Stimulated activated naive CD8-positive, alpha-beta T cell treated with anti-CD3 and anti-CD28 coated beads, Interleukin-15, Interleukin-2, amounts not matched to agents 100 ng/mL and 50 ng/mL, for 24 hours (primary cell): ENCODE measurements around the gene UBASH3B.

Experiments used
- H3K27ac Mint-ChIP-seq: one replicate; pipeline ENCODE4 v1.8.0; 2021; ENCODE audit warnings: mild to moderate bottlenecking, mixed read lengths
- H3K27me3 Mint-ChIP-seq: one replicate; pipeline ENCODE4 v1.8.0; 2021; ENCODE audit warnings: mixed read lengths
- H3K36me3 Mint-ChIP-seq: one replicate; pipeline ENCODE4 v1.8.0; 2021; ENCODE audit warnings: low read depth, mixed read lengths
- H3K4me1 Mint-ChIP-seq: one replicate; pipeline ENCODE4 v1.8.0; 2021; ENCODE audit warnings: low read depth, mixed read lengths
- H3K4me3 Mint-ChIP-seq: one replicate; pipeline ENCODE4 v1.8.0; 2021; ENCODE audit warnings: mild to moderate bottlenecking, mixed read lengths
- H3K9me3 Mint-ChIP-seq: one replicate; pipeline ENCODE4 v1.8.0; 2021; ENCODE audit warnings: mixed read lengths

The UBASH3B gene

DNA sequence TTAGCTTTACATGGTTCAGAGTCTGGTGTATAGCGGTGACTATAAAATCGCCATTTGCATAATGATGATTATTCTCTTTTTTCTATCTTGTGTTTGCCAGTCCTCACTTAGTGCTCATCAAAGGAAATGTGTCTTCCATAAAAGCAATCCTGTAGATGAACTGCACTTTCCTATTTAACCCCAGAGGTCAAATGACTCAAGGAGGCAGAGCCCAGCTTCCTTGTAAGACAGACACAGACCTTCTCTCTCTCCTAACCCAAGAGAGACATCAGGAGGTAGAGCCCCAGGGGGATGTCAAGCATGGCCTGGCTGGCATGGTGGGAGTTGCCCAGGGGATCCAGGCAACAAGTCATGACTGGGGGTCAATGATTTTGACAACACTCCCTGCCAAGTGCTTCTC lies 135.9 kb downstream of the UBASH3B start:
- Mint-ChIP-seq H3K27ac (no peak overlapping the region), H3K36me3 (peaks cover 47% of the 10 kb centered on the region), H3K4me1 (peaks cover 3% of the 10 kb centered on the region), H3K9me3 (no peaks in the 10 kb centered on the region), H3K4me3 (no peak overlapping the region), H3K27me3 (no peaks in the 10 kb centered on the region)

DNA sequence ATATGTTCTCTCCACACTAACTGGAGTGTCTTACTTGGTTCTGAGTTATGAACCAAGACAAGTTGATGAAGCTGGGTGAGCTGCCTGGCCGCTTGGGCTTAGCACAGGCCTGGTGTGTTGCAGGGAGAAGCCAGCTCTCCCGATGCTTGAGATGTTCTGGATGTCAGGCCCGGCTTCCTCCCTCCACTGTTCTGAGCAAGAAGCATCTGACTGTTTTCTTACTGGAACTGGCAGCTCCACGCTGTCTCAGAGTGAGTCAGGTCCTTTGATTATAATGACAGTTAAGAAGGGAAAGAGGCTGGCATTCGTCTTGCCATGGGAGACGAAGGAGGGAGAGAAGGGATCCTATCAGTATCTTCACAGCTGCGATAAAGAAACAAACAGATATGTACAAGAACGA lies 136.3 kb downstream of the UBASH3B start:
- no peak overlapping the region for H3K27ac Mint-ChIP-seq
- peaks cover 51% of the 10 kb centered on the region for H3K36me3 Mint-ChIP-seq
- H3K4me3 Mint-ChIP-seq = no peak overlapping the region
- no peaks in the 10 kb centered on the region for H3K27me3 Mint-ChIP-seq
- H3K9me3 Mint-ChIP-seq = no peaks in the 10 kb centered on the region
- peaks cover 3% of the 10 kb centered on the region for H3K4me1 Mint-ChIP-seq

DNA sequence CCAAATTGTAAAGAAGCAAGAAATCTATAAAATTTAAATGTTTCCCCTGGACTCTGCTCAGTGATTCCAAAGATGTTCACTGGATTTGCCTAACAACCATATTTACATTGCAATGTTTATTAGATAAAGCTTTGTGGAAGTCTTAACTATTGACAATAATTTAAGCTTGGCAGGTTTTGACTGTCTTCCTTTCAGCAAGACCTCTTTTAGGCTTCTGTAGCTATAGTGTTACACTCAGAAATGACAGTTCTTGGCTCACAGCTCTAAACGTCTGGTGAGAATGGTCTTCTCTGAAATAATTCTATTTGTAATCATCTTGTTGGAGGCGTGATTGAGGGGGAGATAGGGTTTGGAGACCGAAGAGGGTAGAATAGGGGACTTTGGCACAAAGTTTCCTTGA lies 138.0 kb downstream of the UBASH3B start:
- H3K27ac Mint-ChIP-seq = no peak overlapping the region
- H3K36me3 Mint-ChIP-seq = peaks cover 56% of the 10 kb centered on the region
- no peak overlapping the region for H3K4me3 Mint-ChIP-seq
- peaks cover 3% of the 10 kb centered on the region for H3K4me1 Mint-ChIP-seq
- no peaks in the 10 kb centered on the region for H3K9me3 Mint-ChIP-seq
- no peaks in the 10 kb centered on the region for H3K27me3 Mint-ChIP-seq

DNA sequence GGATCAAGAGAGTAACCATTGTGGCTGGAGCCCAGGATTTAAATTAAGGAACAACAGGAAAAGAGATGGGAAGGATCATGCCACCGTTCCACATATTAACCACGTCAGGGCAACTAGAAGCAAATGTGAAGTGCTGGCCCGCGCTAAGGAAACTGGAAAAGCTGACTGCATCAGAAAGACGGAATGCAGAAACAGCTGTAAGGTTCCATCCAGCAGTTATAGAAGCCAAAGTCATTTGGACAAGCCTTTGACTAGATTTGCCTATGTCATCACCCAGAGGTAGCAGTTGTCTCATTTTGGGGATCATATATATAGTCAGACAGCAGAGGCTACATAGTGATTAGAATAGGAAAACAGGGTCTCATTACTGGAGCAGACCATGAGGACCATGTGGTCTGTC lies 139.8 kb downstream of the UBASH3B start:
- Mint-ChIP-seq H3K27ac (no peak overlapping the region), H3K4me1 (peaks cover 3% of the 10 kb centered on the region), H3K27me3 (no peaks in the 10 kb centered on the region), H3K4me3 (no peak overlapping the region), H3K9me3 (no peaks in the 10 kb centered on the region), H3K36me3 (peaks cover 59% of the 10 kb centered on the region)

DNA sequence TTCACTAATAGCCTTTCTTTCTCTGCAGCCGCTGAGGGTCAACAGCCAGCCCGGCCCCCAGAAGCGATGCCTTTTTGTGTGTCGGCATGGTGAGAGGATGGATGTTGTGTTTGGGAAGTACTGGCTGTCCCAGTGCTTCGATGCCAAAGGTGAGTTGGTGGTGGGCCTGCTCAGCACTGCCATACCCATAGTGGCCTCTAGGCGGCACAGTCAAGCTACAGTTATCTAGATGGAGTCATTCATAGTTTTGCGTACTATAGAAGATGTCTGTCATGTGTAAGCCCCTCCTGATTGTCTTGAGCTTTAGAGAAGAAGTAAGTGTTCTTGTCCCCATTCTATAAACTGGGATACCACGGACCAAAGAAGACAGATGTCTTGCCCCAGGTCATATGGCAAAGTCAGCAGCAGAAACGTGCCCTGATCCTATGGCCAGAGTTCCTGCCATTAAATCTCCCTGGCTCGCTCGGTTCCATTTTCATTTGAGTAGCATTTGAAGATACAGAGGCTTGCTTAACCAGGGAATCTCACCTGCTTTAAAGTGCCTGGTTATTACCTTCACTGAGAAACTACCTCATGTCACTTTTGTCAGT lies 140.7 kb downstream of the UBASH3B start:
- Mint-ChIP-seq H3K27me3 (no peaks in the 10 kb centered on the region), H3K27ac (no peak overlapping the region), H3K9me3 (no peaks in the 10 kb centered on the region), H3K4me1 (peaks cover 3% of the 10 kb centered on the region), H3K36me3 (peaks cover 54% of the 10 kb centered on the region), H3K4me3 (no peak overlapping the region)

DNA sequence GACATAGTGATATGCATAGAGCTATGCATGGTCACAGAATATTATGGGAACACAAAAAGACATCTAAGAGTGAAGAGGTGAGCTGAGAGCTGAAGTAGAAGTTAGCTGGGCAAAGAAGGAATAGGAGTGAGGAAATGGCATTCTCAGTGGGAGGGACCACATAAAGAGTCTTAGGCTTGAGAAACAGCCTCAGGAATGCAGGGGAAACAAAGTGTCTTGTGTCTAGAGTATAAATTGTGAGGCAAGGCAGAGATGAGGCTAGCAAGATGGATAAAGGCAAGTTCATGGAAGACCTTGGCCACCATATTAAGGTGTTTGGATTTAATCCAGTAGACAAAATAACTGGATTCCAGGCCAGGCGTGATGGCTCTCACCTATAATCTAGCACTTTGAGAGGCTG lies 142.1 kb downstream of the UBASH3B start:
- Mint-ChIP-seq H3K27me3 (no peaks in the 10 kb centered on the region), H3K36me3 (peaks cover 59% of the 10 kb centered on the region), H3K27ac (no peak overlapping the region), H3K4me1 (peaks cover 8% of the 10 kb centered on the region), H3K9me3 (no peaks in the 10 kb centered on the region), H3K4me3 (no peak overlapping the region)

DNA sequence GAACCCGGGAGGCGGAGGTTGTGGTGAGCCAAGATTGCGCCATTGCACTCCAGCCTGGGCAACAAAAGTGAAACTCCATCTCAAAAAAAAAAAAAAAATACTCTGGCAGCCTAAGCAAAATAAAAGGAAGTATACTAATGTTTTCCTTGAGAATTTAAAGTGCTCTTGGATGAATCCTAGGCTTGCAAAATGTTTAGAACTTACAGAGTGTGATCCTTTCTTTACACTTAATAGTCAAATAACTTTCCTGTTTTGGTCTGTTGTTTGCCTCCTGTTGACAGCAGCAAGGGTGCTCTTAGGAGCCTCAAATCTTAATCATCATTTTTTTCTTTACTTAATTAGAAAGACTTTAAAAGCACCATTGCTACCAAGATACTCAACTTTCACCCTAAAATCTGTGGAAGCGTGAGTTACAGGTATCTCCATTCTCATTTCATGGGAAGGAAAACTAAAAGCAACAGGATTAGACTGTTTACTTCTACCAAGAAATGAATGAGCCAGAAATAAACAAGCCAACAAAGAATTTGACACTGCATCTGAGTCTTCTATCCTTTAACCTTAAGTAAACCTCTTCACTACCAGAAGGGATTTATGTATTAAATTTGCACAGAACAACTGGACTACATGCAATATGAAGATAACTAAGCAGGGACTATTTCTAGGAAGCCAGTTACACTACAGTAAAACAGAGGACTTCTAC lies 144.0 kb downstream of the UBASH3B start:
- Mint-ChIP-seq H3K27ac (no peak overlapping the region), H3K36me3 (peaks cover 67% of the 10 kb centered on the region), H3K4me1 (peaks cover 26% of the 10 kb centered on the region), H3K27me3 (no peaks in the 10 kb centered on the region), H3K9me3 (no peaks in the 10 kb centered on the region), H3K4me3 (no peak overlapping the region)

DNA sequence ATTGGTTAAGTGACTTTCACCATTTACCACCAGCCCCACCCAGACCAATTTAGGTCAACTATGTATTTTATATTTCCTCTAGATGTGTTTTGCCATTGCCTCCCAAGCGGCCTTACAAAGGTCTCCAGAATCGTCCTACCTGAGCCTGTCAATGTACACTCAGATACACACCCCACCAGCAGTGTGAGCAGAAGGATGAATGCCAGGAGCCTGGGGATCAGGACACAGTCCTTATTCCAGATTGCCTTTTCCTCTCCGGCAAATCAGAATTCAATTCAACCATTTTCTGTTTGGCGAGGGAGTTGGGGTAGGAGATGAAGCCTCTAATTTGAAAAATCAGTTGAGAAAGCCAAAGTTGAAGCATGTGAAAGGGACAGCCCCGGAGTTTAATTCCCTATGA lies 147.4 kb downstream of the UBASH3B start:
- Mint-ChIP-seq H3K4me1 (peaks cover 39% of the 10 kb centered on the region), H3K4me3 (no peak overlapping the region), H3K9me3 (no peaks in the 10 kb centered on the region), H3K27ac (peak overlapping the region; percentile 73), H3K36me3 (peaks cover 64% of the 10 kb centered on the region), H3K27me3 (no peaks in the 10 kb centered on the region)

DNA sequence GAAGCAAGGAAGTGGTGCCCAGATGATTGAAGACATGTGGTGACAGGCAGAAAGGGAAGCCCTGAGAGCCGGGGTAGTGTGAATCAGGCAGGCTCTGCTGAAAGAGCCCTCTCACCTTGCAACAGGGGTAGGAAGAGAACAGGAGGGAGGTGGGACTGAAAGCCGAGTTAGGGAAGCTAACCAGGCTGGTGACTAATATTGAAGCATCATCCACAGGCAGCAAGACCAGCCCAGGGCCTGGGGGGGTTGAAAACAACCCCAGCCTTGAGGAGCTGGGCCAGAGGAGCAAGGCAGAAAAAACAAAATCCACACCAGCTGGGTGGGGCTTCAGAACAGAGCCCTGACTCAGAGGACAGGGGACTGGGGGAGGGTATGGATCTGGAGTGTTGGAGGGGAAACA lies 147.8 kb downstream of the UBASH3B start:
- Mint-ChIP-seq H3K27me3 (no peaks in the 10 kb centered on the region), H3K4me3 (no peak overlapping the region), H3K36me3 (peaks cover 69% of the 10 kb centered on the region), H3K9me3 (no peaks in the 10 kb centered on the region), H3K4me1 (peaks cover 44% of the 10 kb centered on the region), H3K27ac (peak overlapping the region; percentile 73)

DNA sequence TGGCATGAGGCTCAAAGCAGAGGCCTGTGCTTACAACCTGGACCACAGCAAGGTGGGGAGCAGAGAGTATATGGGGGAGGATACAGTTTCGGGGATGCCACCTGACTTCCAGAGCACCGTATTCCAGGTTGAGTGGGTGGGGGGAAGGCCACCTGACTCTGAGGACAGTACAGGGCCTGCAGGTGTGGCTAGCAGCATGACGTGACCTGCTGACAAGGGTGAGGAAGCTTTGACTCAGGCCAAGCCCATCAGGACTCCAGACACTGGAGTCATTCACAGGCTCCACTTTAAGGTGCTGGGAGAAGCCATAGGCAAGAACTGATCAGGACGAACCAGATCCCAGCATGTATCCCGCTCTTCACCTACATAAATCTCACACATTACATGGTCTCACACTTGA lies 148.2 kb downstream of the UBASH3B start:
- no peaks in the 10 kb centered on the region for H3K9me3 Mint-ChIP-seq
- peaks cover 48% of the 10 kb centered on the region for H3K4me1 Mint-ChIP-seq
- peak overlapping the region; percentile 73 for H3K27ac Mint-ChIP-seq
- H3K27me3 Mint-ChIP-seq = no peaks in the 10 kb centered on the region
- H3K4me3 Mint-ChIP-seq = no peak overlapping the region
- H3K36me3 Mint-ChIP-seq = peaks cover 71% of the 10 kb centered on the region

DNA sequence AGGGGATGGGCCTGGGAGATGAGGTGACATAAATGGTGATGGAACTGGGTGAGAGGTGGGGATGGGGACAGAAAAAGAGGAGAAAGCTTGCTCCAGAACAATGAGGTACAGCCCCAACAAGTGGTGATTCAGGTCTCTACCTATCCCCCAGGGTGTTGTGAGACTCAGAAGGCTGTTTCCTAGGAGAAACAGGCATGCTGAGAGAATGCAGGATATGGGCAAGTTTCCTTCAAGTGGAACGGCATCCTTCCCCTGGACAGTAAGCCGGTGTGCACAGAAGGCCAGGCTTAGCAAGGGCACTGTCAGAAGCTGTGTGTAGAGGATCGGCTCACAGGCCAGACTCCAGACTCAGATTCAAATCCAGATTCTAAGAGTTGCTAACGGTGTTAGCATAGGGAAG lies 148.6 kb downstream of the UBASH3B start:
- peaks cover 52% of the 10 kb centered on the region for H3K4me1 Mint-ChIP-seq
- no peaks in the 10 kb centered on the region for H3K27me3 Mint-ChIP-seq
- H3K36me3 Mint-ChIP-seq = peaks cover 69% of the 10 kb centered on the region
- no peak overlapping the region for H3K4me3 Mint-ChIP-seq
- no peak overlapping the region for H3K27ac Mint-ChIP-seq
- H3K9me3 Mint-ChIP-seq = no peaks in the 10 kb centered on the region

DNA sequence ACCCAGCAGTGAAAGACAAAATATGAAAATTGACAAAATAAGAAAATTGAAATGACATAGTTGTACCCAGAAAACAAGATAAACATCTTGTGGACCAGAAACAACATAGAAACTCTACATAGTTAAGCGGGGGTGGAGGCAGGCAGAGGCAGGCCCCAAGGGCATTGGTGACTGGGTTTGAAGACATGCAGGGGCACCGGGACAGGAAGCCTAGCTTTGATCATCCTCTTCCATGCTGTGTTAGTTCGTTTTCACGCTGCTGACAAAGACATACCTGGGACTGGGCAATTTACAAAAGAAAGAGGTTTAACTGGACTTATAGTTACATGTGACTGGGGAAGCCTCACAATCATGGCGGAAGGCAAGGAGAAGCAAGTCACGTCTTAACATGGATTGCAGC lies 149.3 kb downstream of the UBASH3B start:
- Mint-ChIP-seq H3K36me3 (peaks cover 69% of the 10 kb centered on the region), H3K27me3 (no peaks in the 10 kb centered on the region), H3K9me3 (no peaks in the 10 kb centered on the region), H3K27ac (peak overlapping the region; percentile 29), H3K4me1 (peaks cover 59% of the 10 kb centered on the region), H3K4me3 (no peak overlapping the region)

DNA sequence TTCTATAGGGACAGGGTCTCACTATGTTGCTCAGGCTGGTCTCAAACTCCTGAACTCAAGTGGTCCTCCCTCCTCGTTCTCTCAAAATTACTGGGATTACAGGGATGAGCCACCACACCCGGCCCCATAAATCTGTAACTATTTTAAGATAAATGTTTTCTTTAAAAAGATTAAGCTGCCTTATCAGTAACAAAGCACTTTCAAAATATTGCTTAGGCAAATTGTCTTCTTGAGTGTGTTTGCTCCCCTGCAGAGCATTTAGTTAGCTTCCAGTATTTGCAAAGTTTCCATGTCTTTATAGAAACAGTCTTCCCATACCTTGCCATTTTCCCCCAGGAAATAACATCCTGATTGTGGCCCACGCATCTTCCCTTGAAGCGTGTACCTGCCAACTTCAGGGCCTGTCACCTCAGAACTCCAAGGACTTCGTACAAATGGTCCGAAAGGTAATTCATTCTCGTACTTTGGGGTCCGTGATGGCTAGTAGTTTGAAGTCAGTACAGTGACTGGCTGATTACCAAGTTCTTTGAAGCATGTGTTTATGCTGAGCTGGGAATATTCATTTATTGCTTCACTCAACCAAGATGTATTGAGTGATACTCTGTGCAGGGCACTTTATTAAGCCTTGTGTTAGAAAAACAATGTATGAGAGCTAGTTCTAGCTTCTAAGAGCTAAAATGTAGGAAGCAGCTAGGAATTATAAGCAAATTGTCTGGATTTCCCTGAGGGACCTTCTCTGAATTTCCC lies 152.4 kb downstream of the UBASH3B start:
- H3K36me3 Mint-ChIP-seq = peaks cover 73% of the 10 kb centered on the region
- H3K4me3 Mint-ChIP-seq = peak overlapping the region; percentile 67
- peak overlapping the region; percentile 80 for H3K27ac Mint-ChIP-seq
- H3K9me3 Mint-ChIP-seq = no peaks in the 10 kb centered on the region
- peaks cover 71% of the 10 kb centered on the region for H3K4me1 Mint-ChIP-seq
- no peaks in the 10 kb centered on the region for H3K27me3 Mint-ChIP-seq

DNA sequence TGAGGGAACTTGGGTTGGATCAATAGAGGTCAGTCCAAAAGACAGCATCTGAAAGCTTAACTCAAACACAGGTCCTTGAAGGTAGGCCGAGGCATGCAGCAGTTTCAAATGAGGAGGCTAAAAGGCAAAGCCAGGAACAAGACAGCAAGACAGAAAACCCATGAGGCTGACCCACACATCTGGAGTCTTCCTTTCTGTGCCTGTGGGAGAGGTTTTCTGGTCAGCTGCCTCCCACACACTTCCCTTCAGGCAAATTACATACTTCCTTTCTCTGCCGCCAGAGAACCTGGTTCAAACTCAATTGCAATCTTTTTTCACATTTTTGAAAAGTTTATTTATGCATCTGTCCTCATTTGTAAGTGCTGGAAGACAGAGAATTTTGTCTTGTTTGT lies 153.0 kb downstream of the UBASH3B start:
- no peaks in the 10 kb centered on the region for H3K27me3 Mint-ChIP-seq
- H3K4me3 Mint-ChIP-seq = peak overlapping the region; percentile 67
- peaks cover 71% of the 10 kb centered on the region for H3K4me1 Mint-ChIP-seq
- no peaks in the 10 kb centered on the region for H3K9me3 Mint-ChIP-seq
- peaks cover 68% of the 10 kb centered on the region for H3K36me3 Mint-ChIP-seq
- peak overlapping the region; percentile 80 for H3K27ac Mint-ChIP-seq

DNA sequence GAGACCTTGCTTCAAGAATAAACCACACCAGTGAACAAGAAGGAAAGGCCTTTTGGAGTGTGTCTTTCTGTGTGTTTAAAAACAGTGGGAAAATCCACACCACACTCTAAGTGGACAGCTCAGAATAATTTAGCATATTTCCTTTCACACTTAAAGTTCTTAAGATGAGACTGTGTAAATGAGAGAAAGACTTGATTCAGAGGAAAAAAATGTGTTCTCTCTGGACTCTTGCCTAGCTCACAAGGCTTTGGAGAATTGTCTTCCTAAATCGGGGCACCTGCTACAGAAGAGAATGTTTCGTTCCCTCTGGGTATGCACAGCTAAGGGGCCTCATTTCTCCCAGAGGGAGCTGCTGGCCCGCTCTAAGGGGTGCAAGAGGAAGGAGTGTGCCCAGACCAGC lies 154.3 kb downstream of the UBASH3B start:
- Mint-ChIP-seq H3K4me1 (peaks cover 70% of the 10 kb centered on the region), H3K36me3 (peaks cover 59% of the 10 kb centered on the region)

More for the DNA sequence above, 154.3 kb downstream of the UBASH3B start:
- no peaks in the 10 kb centered on the region for H3K9me3 Mint-ChIP-seq
- no peak overlapping the region for H3K4me3 Mint-ChIP-seq
- no peaks in the 10 kb centered on the region for H3K27me3 Mint-ChIP-seq
- no peak overlapping the region for H3K27ac Mint-ChIP-seq
